PC-9 (cell line): Measurements from ENCODE around the gene ANO8. TPM values are rescaled to one million over a fixed set of nuclear protein-coding genes. Genes with fewer than 3 reads are reported as not detected.
"Not testable (repeated sequence)": the region's sequence is repeated elsewhere in the genome, so short reads cannot be mapped to it uniquely, and the experiment has no call there.

Experiments used
- BruUV-seq: library from RNA; stranded (reverse); fragments of 400-500 nt; replicated peaks from 2 replicates; lab custom pipeline; 2021; lab: Mats Ljungman, UMichigan
- CTCF ChIA-PET: fragments of 300-600 bp; sonication (Branson Sonifier 250); formaldehyde crosslinking; loops from one replicate; lab custom pipeline; 2022; ENCODE audit warnings: antibody characterized with exemption; lab: Charles Lee
- POLR2A ChIA-PET: fragments of 300-600 bp; sonication (Branson Sonifier 250); formaldehyde crosslinking; loops from one replicate; lab custom pipeline; 2022; ENCODE audit warnings: antibody characterized with exemption; ENCODE audit not compliant: unreplicated experiment; lab: Charles Lee
- DNase-seq, 2 experiments: peaks; one replicate each; pipeline versions ENCODE4 v3.0.0 to v3.0.0-alpha.2; 2015 to 2022; ENCODE audit warnings: mixed read lengths in 1 of 2
- H2AFZ ChIP-seq: fragments of 200-600 bp; sonication (generic); 2 replicates; pipeline ENCODE4 v1.8.1; 2017; ENCODE audit warnings: antibody characterized with exemption
- H3F3A ChIP-seq: fragments of 200-600 bp; sonication (generic); 2 replicates; pipeline ENCODE4 v1.8.1; 2017; ENCODE audit warnings: antibody characterized with exemption, mild to moderate bottlenecking, low read depth; ENCODE audit not compliant: insufficient read depth
- H3K27ac ChIP-seq: fragments of 200-600 bp; sonication (generic); 2 replicates; pipeline ENCODE4 v1.6.1; 2016; ENCODE audit warnings: mixed run types
- H3K27me3 ChIP-seq: fragments of 200-600 bp; sonication (generic); 2 replicates; pipeline ENCODE4 v1.6.1; 2016; ENCODE audit warnings: low read depth, mixed run types; ENCODE audit not compliant: insufficient read depth
- H3K36me3 ChIP-seq: fragments of 200-600 bp; sonication (generic); 2 replicates; pipeline ENCODE4 v1.6.1; 2016; ENCODE audit warnings: low read depth, mixed run types
- H3K4me1 ChIP-seq: fragments of 200-600 bp; sonication (generic); replicated peaks from 2 replicates; pipeline ENCODE4 v1.6.1; 2016; ENCODE audit warnings: mixed run types; ENCODE audit not compliant: insufficient read depth
- H3K4me2 ChIP-seq: fragments of 200-600 bp; sonication (generic); 2 replicates; pipeline ENCODE4 v1.6.1; 2017; ENCODE audit warnings: mixed run types
- H3K4me3 ChIP-seq: fragments of 200-600 bp; sonication (generic); 2 replicates; pipeline ENCODE4 v1.6.1; 2016; ENCODE audit warnings: mixed run types
- H3K79me2 ChIP-seq: fragments of 200-600 bp; sonication (generic); 2 replicates; pipeline ENCODE4 v1.6.1; 2017; ENCODE audit warnings: low read depth, mixed run types
- H3K9me2 ChIP-seq: fragments of 200-600 bp; sonication (generic); 2 replicates; pipeline ENCODE4 v1.8.1; 2017; ENCODE audit warnings: mild to moderate bottlenecking; ENCODE audit not compliant: insufficient read depth
- H3K9me3 ChIP-seq: fragments of 200-600 bp; sonication (generic); 2 replicates; pipeline ENCODE4 v1.8.1; 2016; ENCODE audit warnings: low read depth; ENCODE audit not compliant: insufficient read depth
- H4K20me1 ChIP-seq: fragments of 200-600 bp; sonication (generic); 2 replicates; pipeline ENCODE4 v1.8.1; 2017; ENCODE audit not compliant: insufficient read depth
- CTCF ChIP-seq: fragments of 200-600 bp; sonication (generic); conservative IDR thresholded peaks from 2 replicates; pipeline ENCODE4 v1.6.1; 2017; ENCODE audit warnings: mixed run types, antibody characterized with exemption, mild to moderate bottlenecking, moderate library complexity
- EZH2 ChIP-seq: fragments of 200-600 bp; sonication (generic); IDR thresholded peaks from 2 replicates; pipeline ENCODE4 v1.8.0; 2017; ENCODE audit warnings: antibody characterized with exemption, low read depth
- intact Hi-C: fragments of 100-400 bp; cut with micrococcal nuclease; formaldehyde crosslinking; loops from one replicate; pipeline ENCODE4 v1.10.0; 2022; ENCODE audit not compliant: unreplicated experiment
- total RNA-seq: library from RNA; stranded (reverse); gene quantifications from 2 replicates; pipeline ENCODE4 v1.2.3, GENCODE V29; 2021

ANO8 gene
- total RNA-seq, 1 experiment from 2014 or later: 11.4 TPM

GRCh38 chr19:17370026-17370587 is 35.5 kb upstream of the ANO8 start:
- ChIA-PET CTCF (no interaction called here), POLR2A (no interaction called here)
- Histone ChIP-seq H3K4me3 (no peak overlapping the region), H3K36me3 (no peaks in the 10 kb centered on the region), H4K20me1 (no peaks in the 10 kb centered on the region), H2AFZ (no peak overlapping the region), H3K4me2 (no peak overlapping the region), H3K9me3 (no peaks in the 10 kb centered on the region), H3F3A (peaks cover 7% of the 10 kb centered on the region), H3K4me1 (no peaks in the 10 kb centered on the region), H3K27ac (no peak overlapping the region), H3K9me2 (no peaks in the 10 kb centered on the region), H3K27me3 (0 out of 2 replicates have a peak, but pooled peaks cover 4% of the 10 kb centered on the region), H3K79me2 (no peaks in the 10 kb centered on the region)
- TF ChIP-seq EZH2: no peak
- no peak for TF ChIP-seq CTCF
- intact Hi-C loops: no loop called here
- no peak for DNase-seq
- no TSS peak for BruUV-seq

- CTCF ChIA-PET: interaction anchor here (0.5 kb wide), 1 partner anchor 37 kb away, joined by 3 read pairs; no protein-coding TSS in a partner anchor
- BruUV-seq: no TSS peak
- no peak overlapping the region for H2AFZ ChIP-seq
- POLR2A ChIA-PET: no interaction called here
- no peak for DNase-seq
- no peaks in the 10 kb centered on the region for H3K4me1 ChIP-seq
- no peaks in the 10 kb centered on the region for H3K79me2 ChIP-seq
- H3K27me3 ChIP-seq: 0 out of 2 replicates have a peak, but pooled peaks cover 6% of the 10 kb centered on the region
- H3K27ac ChIP-seq: no peak overlapping the region
- H3K4me2 ChIP-seq: no peak overlapping the region
- H3K9me2 ChIP-seq: no peaks in the 10 kb centered on the region
- H3K4me3 ChIP-seq: no peak overlapping the region
- TF ChIP-seq CTCF (no peak), EZH2 (no peak)
- intact Hi-C loops: no loop called here
- no peaks in the 10 kb centered on the region for H3F3A ChIP-seq
- no peaks in the 10 kb centered on the region for H3K9me3 ChIP-seq
- H3K36me3 ChIP-seq: no peaks in the 10 kb centered on the region
- H4K20me1 ChIP-seq: no peaks in the 10 kb centered on the region
Measured at GRCh38 chr19:17365361-17365760, 30.7 kb upstream of the ANO8 start.

- intact Hi-C loops, H3K9me2 ChIP-seq, H4K20me1 ChIP-seq, H3K9me3 ChIP-seq, H3K4me2 ChIP-seq, H3K4me3 ChIP-seq, BruUV-seq, H3F3A ChIP-seq, H3K4me1 ChIP-seq, POLR2A ChIA-PET, H3K27me3 ChIP-seq, H3K79me2 ChIP-seq, H3K27ac ChIP-seq, DNase-seq, H3K36me3 ChIP-seq, H2AFZ ChIP-seq: not testable (repeated sequence)
- CTCF ChIA-PET: interaction anchor here (0.6 kb wide), 1 partner anchor 14 kb away, joined by 4 read pairs; no protein-coding TSS in a partner anchor
Measured at GRCh38 chr19:17363852-17364605, 29.4 kb upstream of the ANO8 start.
